SK-N-SH treated with all-trans-retinoic acid at 6 μM for 48 hours (cell line): ENCODE data around the gene LENEP.
A peak's percentile ranks its signal among the peaks of the same experiment; 100 is the strongest.

Experiments
- ATAC-seq: fragments of 200-7000 bp; cut with Tn5 transposase; 3 replicates; pipeline ENCODE4 v1.9.1; 2020; ENCODE audit warnings: mild to moderate bottlenecking, moderate library complexity
- ARNTL ChIP-seq: fragments of 450-650 bp; formaldehyde crosslinking; IDR thresholded peaks from 2 replicates; pipeline ENCODE4 v1.5.0; 2020; ENCODE audit warnings: low read depth, mild to moderate bottlenecking, moderate library complexity, borderline replicate concordance
- BACH2 ChIP-seq: fragments of 250-450 bp; sonication (Bioruptor Pico); IDR thresholded peaks from 2 replicates; pipeline ENCODE4 v1.9.0; 2021; ENCODE audit warnings: mild to moderate bottlenecking, borderline replicate concordance
- CSDC2 ChIP-seq: fragments of 250-450 bp; sonication (Bioruptor Pico); IDR thresholded peaks from 2 replicates; pipeline ENCODE4 v1.5.0; 2020; ENCODE audit warnings: mild to moderate bottlenecking, moderate library complexity
- CSRNP3 ChIP-seq: fragments of 250-450 bp; sonication (Bioruptor Pico); IDR thresholded peaks from 2 replicates; pipeline ENCODE4 v1.5.1; 2021; ENCODE audit warnings: mild to moderate bottlenecking, moderate library complexity
- ESRRG ChIP-seq: fragments of 250-450 bp; sonication (Bioruptor Pico); IDR thresholded peaks from 2 replicates; pipeline ENCODE4 v1.6.1; 2021; ENCODE audit warnings: mild to moderate bottlenecking
- GLIS3 ChIP-seq: fragments of 250-450 bp; sonication (Bioruptor Pico); IDR thresholded peaks from 2 replicates; pipeline ENCODE4 v1.5.0; 2020; ENCODE audit warnings: mild to moderate bottlenecking, moderate library complexity
- ISL1 ChIP-seq: fragments of 250-450 bp; sonication (Bioruptor Pico); IDR thresholded peaks from 2 replicates; pipeline ENCODE4 v2.1.2; 2022; ENCODE audit warnings: mild to moderate bottlenecking, moderate library complexity
- OSR1 ChIP-seq: fragments of 250-450 bp; sonication (Bioruptor Pico); IDR thresholded peaks from 2 replicates; pipeline ENCODE4 v1.8.0; 2022; ENCODE audit warnings: moderate library complexity, mild to moderate bottlenecking, inconsistent platforms
- POU6F1 ChIP-seq: fragments of 250-450 bp; sonication (Bioruptor Pico); IDR thresholded peaks from 2 replicates; pipeline ENCODE4 v1.8.0; 2021; ENCODE audit warnings: low read depth, mild to moderate bottlenecking, moderate library complexity, borderline replicate concordance
- PPARA ChIP-seq: fragments of 250-450 bp; sonication (Bioruptor Pico); IDR thresholded peaks from 2 replicates; pipeline ENCODE4 v1.5.0; 2020; ENCODE audit warnings: mild to moderate bottlenecking, borderline replicate concordance
- SNAI2 ChIP-seq: fragments of 250-450 bp; sonication (Bioruptor Pico); IDR thresholded peaks from 2 replicates; pipeline ENCODE4 v1.5.0; 2020; ENCODE audit warnings: mild to moderate bottlenecking, moderate library complexity
- TCF4 ChIP-seq: fragments of 250-450 bp; sonication (Bioruptor Pico); IDR thresholded peaks from 2 replicates; pipeline ENCODE4 v1.8.0; 2021; ENCODE audit warnings: mild to moderate bottlenecking, moderate library complexity, borderline replicate concordance
- TOX ChIP-seq: fragments of 250-450 bp; sonication (Bioruptor Pico); IDR thresholded peaks from 2 replicates; pipeline ENCODE4 v1.8.0; 2021; ENCODE audit warnings: mild to moderate bottlenecking, moderate library complexity, borderline replicate concordance
- ZC3H10 ChIP-seq: fragments of 250-450 bp; sonication (Bioruptor Pico); IDR thresholded peaks from 2 replicates; pipeline ENCODE4 v1.5.1; 2021; ENCODE audit warnings: mild to moderate bottlenecking, moderate library complexity
- ZFP3 ChIP-seq: fragments of 250-450 bp; sonication (Bioruptor Pico); IDR thresholded peaks from 2 replicates; pipeline ENCODE4 v1.5.0; 2020; ENCODE audit warnings: mild to moderate bottlenecking, moderate library complexity
- ZNF565 ChIP-seq: fragments of 450-650 bp; formaldehyde crosslinking; conservative IDR thresholded peaks from 2 replicates; pipeline ENCODE4 v1.5.0; 2020; ENCODE audit warnings: low read depth, mild to moderate bottlenecking, moderate library complexity
- ZNF70 ChIP-seq: fragments of 450-650 bp; formaldehyde crosslinking; IDR thresholded peaks from 2 replicates; pipeline ENCODE4 v1.5.0; 2020; ENCODE audit warnings: mild to moderate bottlenecking, moderate library complexity
- ZNF8 ChIP-seq: fragments of 450-650 bp; formaldehyde crosslinking; IDR thresholded peaks from 2 replicates; pipeline ENCODE4 v1.5.0; 2020; ENCODE audit warnings: mild to moderate bottlenecking, moderate library complexity
- TF ChIP-seq, protein P1 (sequence below): fragments of 250-450 bp; sonication (Bioruptor Pico); IDR thresholded peaks from 2 replicates; pipeline ENCODE4 v1.8.0; 2020; ENCODE audit warnings: mild to moderate bottlenecking, moderate library complexity, borderline replicate concordance
- TF ChIP-seq, protein P2 (sequence below): fragments of 250-450 bp; sonication (Bioruptor Pico); IDR thresholded peaks from 2 replicates; pipeline ENCODE4 v1.5.1; 2020; ENCODE audit warnings: low read depth, mild to moderate bottlenecking, moderate library complexity

The LENEP gene

GRCh38 chr1:154955718-154956543 is 37.5 kb upstream of the LENEP start, which contains the start of gene PBXIP1:
PBXIP1 (minus strand) TSS chr1:154956099; CDS start chr1:154953721, 2,378 bp downstream.
- peak; percentile 87 for ATAC-seq
- TF ChIP-seq ARNTL (CRISPR knock-in tag), result no peak
- TF ChIP-seq BACH2 (CRISPR knock-in tag), result no peak
- TF ChIP-seq, protein P1, sequence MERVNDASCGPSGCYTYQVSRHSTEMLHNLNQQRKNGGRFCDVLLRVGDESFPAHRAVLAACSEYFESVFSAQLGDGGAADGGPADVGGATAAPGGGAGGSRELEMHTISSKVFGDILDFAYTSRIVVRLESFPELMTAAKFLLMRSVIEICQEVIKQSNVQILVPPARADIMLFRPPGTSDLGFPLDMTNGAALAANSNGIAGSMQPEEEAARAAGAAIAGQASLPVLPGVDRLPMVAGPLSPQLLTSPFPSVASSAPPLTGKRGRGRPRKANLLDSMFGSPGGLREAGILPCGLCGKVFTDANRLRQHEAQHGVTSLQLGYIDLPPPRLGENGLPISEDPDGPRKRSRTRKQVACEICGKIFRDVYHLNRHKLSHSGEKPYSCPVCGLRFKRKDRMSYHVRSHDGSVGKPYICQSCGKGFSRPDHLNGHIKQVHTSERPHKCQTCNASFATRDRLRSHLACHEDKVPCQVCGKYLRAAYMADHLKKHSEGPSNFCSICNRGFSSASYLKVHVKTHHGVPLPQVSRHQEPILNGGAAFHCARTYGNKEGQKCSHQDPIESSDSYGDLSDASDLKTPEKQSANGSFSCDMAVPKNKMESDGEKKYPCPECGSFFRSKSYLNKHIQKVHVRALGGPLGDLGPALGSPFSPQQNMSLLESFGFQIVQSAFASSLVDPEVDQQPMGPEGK (CRISPR knock-in tag), result no peak
- TF ChIP-seq ZNF565 (CRISPR knock-in tag), result no peak
- 0 out of 2 replicates have a peak, but pooled peaks have one; percentile 63 for TF ChIP-seq POU6F1
- TF ChIP-seq OSR1 (CRISPR knock-in tag), result no peak

DNA sequence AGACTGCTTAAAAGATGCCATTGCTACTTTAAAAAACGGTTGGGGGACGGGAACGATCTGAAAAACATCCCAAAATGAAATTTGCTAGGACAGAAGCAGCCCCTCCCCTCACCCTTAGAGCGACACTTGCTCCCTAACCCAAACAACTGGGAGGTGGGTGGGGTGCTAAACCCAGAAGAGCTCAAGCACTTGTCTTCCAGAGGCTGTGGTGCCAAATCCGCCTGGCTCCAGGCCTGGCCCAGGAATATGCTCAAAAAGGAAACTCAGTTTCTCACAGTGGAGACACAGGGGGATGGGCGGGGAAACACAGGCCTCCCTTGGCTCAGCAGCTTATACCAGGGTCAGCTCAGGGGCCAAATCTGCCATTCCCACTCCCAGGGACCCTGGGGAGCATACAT is 36.8 kb upstream of the LENEP start:
- no peak for ATAC-seq
- TF ChIP-seq, protein P1 (CRISPR knock-in tag), result no peak
- TF ChIP-seq OSR1 (CRISPR knock-in tag) (no peak), TCF4 (no peak)

DNA sequence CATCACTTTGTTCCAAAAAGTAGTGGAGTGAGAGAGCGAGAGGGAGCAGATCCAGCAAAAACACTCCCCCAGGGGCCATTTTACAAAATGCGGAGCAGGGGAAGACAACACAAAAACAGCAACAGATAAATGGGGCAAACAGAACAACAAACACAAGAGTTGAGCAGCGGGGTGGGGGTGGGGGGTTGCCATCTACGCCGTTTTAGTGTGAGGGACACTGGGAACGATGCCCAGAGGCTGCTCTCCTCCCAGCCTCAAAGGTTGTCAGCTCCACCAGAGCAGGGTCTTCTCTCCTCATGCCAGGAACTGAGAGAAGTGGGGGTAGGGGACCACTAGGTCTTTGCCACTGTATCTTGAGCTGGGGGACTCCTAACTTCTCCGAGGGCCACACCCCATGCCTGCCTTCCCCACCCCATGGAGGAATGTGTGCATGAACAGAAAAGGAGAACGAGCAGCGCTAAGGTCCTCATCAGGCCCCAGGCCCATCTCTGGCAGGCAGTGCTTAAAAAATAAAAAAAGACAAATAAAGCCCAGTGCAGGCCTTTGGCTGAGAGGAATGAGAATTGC is 36.2 kb upstream of the LENEP start:
- TF ChIP-seq CSDC2 (CRISPR knock-in tag) (no peak), OSR1 (CRISPR knock-in tag) (no peak), ISL1 (no peak), POU6F1 (no peak), ZFP3 (CRISPR knock-in tag) (no peak), TOX (CRISPR knock-in tag) (no peak), ESRRG (CRISPR knock-in tag) (no peak), ARNTL (CRISPR knock-in tag) (no peak), CSRNP3 (CRISPR knock-in tag) (no peak), PPARA (CRISPR knock-in tag) (no peak), ZNF8 (CRISPR knock-in tag) (no peak), ZC3H10 (CRISPR knock-in tag) (no peak), SNAI2 (CRISPR knock-in tag) (no peak), ZNF70 (no peak), GLIS3 (CRISPR knock-in tag) (no peak)
- TF ChIP-seq, protein P2, sequence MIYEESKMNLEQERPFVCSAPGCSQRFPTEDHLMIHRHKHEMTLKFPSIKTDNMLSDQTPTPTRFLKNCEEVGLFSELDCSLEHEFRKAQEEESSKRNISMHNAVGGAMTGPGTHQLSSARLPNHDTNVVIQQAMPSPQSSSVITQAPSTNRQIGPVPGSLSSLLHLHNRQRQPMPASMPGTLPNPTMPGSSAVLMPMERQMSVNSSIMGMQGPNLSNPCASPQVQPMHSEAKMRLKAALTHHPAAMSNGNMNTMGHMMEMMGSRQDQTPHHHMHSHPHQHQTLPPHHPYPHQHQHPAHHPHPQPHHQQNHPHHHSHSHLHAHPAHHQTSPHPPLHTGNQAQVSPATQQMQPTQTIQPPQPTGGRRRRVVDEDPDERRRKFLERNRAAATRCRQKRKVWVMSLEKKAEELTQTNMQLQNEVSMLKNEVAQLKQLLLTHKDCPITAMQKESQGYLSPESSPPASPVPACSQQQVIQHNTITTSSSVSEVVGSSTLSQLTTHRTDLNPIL (CRISPR knock-in tag), result no peak
- ATAC-seq, result no peak
